ENCODE measurements around the gene IRS2.

DNA sequence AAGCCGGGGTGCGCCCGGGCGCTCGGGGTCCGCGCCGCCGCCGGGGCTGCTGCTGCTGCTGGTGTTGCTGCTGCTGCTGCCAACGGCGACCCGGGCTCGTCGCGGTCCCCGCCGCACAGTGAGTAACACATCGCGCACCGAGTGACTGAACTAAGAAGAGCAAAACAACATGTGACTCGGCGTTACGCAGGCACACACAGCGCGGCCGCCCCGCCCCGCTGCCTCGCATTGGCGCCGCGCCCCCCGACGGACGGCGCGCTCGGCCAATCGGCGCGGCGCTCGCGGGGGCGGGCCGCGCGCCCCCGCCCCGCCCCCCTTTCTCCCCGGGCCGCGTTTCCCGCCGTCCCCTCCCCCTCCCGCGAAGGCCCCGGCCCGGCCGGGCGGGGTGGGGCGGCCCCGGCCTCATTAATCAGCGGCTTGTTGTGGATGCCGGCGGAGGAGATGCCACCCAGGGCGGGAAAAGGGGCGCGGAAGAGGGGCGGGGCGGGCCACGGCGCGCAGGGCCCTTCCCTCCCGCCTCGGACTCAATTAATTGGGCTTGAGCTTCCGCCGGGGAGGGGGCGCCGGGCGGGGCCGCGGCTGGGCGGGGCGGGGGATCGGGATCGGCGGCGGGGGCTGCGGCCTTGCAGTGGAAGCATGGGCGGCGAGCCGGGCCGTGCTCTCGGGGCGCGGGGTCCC lies at the start of gene IRS2:
- TF ChIP-seq, protein P1, sequence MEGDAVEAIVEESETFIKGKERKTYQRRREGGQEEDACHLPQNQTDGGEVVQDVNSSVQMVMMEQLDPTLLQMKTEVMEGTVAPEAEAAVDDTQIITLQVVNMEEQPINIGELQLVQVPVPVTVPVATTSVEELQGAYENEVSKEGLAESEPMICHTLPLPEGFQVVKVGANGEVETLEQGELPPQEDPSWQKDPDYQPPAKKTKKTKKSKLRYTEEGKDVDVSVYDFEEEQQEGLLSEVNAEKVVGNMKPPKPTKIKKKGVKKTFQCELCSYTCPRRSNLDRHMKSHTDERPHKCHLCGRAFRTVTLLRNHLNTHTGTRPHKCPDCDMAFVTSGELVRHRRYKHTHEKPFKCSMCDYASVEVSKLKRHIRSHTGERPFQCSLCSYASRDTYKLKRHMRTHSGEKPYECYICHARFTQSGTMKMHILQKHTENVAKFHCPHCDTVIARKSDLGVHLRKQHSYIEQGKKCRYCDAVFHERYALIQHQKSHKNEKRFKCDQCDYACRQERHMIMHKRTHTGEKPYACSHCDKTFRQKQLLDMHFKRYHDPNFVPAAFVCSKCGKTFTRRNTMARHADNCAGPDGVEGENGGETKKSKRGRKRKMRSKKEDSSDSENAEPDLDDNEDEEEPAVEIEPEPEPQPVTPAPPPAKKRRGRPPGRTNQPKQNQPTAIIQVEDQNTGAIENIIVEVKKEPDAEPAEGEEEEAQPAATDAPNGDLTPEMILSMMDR (conservative IDR thresholded peaks at IDR 0.05 in 1 of 2, IDR thresholded peaks at IDR 0.05 in 1 of 2; ENCODE audit: low read depth in 1 of 2, low read length in 2 of 2) = no peak
- no peak for TF ChIP-seq EZH2 (IDR thresholded peaks at IDR 0.05; ENCODE audit: low read length, missing control alignments)

Measured in fibroblast of lung (primary cell).